Testis (tissue), 3 donors: ENCODE data around the gene TTLL9. TPM values are rescaled to one million over a fixed set of nuclear protein-coding genes. Genes with fewer than 3 reads are reported as not detected.

Source experiments
- DNase-seq: peaks from one replicate; pipeline ENCODE4 v3.0.0-alpha.2; 2019
- H3K27ac ChIP-seq, 2 donors: fragments of 200-600 bp; sonication (generic); one replicate each; pipeline ENCODE4 v1.5.1; 2019
- H3K27me3 ChIP-seq: fragments of 200-600 bp; sonication (generic); one replicate; pipeline ENCODE4 v1.5.1; 2019
- H3K36me3 ChIP-seq: fragments of 200-600 bp; sonication (generic); one replicate; pipeline ENCODE4 v1.5.1; 2017; ENCODE audit warnings: low read depth; ENCODE audit errors: missing control alignments
- H3K4me1 ChIP-seq: fragments of 200-600 bp; sonication (generic); one replicate; pipeline ENCODE4 v1.5.1; 2019
- H3K4me3 ChIP-seq, 2 donors: fragments of 200-600 bp; sonication (generic); one replicate each; pipeline ENCODE4 v1.5.1; 2017 to 2019
- H3K9me3 ChIP-seq: fragments of 200-600 bp; sonication (generic); one replicate; pipeline ENCODE4 v1.5.1; 2017
- POLR2A ChIP-seq: fragments of 450-650 bp; IDR thresholded peaks from one replicate; pipeline ENCODE4 v1.6.1; 2017; ENCODE audit warnings: antibody characterized with exemption, mild to moderate bottlenecking, moderate library complexity
- WGBS, 2 donors: methylation state at CpG; one replicate each; pipeline ENCODE4 v1.1.5; 2018; 5-methylcytosine and 5-hydroxymethylcytosine counted together
- intact Hi-C: fragments of 100-400 bp; cut with DNase I; formaldehyde crosslinking; loops from one replicate; pipeline ENCODE4 v1.15.1; 2023; ENCODE audit warnings: low total_unique reads
- polyA plus RNA-seq: library from polyadenylated mRNA; stranded (reverse); fragments of 350-450 nt; fragmentation: Illumina TruSeq; extraction: RNeasy Lipid Tissue Mini Kit (QIAGEN cat#74804); gene quantifications from one replicate; pipeline ENCODE4 v1.2.3, GENCODE V29; 2014; ENCODE audit warnings: low read depth, low replicate concordance; ENCODE audit not compliant: insufficient read depth
- small RNA-seq, 2 donors: library from RNA; depleted of rRNA; stranded (forward); fragments of <200 nt; gene quantifications; one replicate each; pipeline ENCODE3, GENCODE V24; 2016
- total RNA-seq, 2 donors: library from RNA; depleted of rRNA; stranded (reverse); fragments of >200 nt; gene quantifications; one replicate each; pipeline ENCODE4 v1.2.3, GENCODE V29; 2016
- TF ChIP-seq, protein P1 (sequence below), 3 experiments: fragments of 450-650 bp in 2 of 3; fragments of 200-600 bp in 1 of 3; sonication (generic) in 1 of 3; IDR thresholded peaks; one replicate each; pipeline ENCODE4 v1.5.1; 2016 to 2019; ENCODE audit warnings: antibody characterized with exemption in 3 of 3, mild to moderate bottlenecking in 2 of 3, moderate library complexity in 1 of 3

The TTLL9 gene
- total and polyA plus RNA-seq, 3 donors from 2014 or later: 8.7 to 32.7 (median 19.1) TPM

DNA sequence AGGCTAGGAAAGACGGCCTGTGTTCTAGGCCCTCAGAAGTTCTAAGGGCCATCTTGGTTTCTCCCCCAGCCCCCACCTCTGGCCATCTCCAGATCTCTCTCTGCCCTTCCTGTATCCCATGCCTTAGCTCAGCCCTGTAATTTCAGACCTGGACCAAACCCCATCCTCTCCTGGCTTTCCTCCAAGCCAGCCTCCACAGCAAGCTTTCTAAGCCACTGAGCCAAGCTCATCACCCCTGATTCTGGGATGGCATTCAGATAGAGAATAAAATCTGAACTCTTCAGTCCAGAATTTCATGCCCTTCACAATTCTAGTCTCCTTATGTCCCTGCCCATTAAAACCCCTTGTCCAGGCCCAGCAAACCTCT, 120.9 kb downstream of the TTLL9 start:
- Histone ChIP-seq H3K4me1 (no peaks in the 10 kb centered on the region), H3K9me3 (no peaks in the 10 kb centered on the region), H3K36me3 (no peaks in the 10 kb centered on the region), H3K27ac (no peak overlapping the region), H3K4me3 (no peak overlapping the region), H3K27me3 (no peaks in the 10 kb centered on the region)
- WGBS, 2 donors: 50 to 71% methylated on average over 1 of the region's 1 CpG
- no peak for DNase-seq
- TF ChIP-seq POLR2A: no peak
- intact Hi-C loops: no loop called here

DNA sequence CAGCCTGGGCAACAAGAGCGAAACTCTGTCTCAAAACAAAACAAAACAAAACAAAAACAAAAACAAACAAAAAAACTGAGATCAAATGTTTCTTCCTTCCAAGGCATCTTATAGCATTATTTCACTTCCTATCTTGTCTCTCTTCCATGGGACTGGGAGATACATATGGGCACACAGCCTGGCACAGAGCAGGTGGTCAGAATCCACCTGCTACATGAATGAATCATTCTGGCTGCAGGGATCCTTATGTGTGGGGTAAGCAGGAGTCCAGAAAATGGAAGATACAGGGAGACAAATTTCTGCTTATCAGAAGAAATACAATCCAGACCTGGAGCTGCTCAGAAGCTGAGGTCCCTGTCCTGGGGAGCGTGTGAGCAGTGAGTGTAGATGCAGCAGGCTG, 121.7 kb downstream of the TTLL9 start:
- intact Hi-C loops: no loop called here
- Histone ChIP-seq H3K4me1 (no peaks in the 10 kb centered on the region), H3K9me3 (no peaks in the 10 kb centered on the region), H3K36me3 (no peaks in the 10 kb centered on the region), H3K27ac (no peak overlapping the region), H3K4me3 (no peak overlapping the region), H3K27me3 (no peaks in the 10 kb centered on the region)
- TF ChIP-seq POLR2A: no peak
- TF ChIP-seq, protein P1, sequence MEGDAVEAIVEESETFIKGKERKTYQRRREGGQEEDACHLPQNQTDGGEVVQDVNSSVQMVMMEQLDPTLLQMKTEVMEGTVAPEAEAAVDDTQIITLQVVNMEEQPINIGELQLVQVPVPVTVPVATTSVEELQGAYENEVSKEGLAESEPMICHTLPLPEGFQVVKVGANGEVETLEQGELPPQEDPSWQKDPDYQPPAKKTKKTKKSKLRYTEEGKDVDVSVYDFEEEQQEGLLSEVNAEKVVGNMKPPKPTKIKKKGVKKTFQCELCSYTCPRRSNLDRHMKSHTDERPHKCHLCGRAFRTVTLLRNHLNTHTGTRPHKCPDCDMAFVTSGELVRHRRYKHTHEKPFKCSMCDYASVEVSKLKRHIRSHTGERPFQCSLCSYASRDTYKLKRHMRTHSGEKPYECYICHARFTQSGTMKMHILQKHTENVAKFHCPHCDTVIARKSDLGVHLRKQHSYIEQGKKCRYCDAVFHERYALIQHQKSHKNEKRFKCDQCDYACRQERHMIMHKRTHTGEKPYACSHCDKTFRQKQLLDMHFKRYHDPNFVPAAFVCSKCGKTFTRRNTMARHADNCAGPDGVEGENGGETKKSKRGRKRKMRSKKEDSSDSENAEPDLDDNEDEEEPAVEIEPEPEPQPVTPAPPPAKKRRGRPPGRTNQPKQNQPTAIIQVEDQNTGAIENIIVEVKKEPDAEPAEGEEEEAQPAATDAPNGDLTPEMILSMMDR (IDR thresholded peaks at IDR 0.05): no peak
- no peak for DNase-seq
- 87 to 95% methylated on average over 2 of the region's 2 CpGs for WGBS, 2 donors

Small RNA genes lying within 50 kb of the gene (small RNA-seq; reads per million reads assigned to genes)
- 0 to 0.09 reads per million in 2 donors for gene RNU1-94P

Other genes starting within 250 kb of the TTLL9 start
- gene COX4I2, start 232.7 kb upstream of the TTLL9 start, total RNA-seq: 1 to 10 TPM; 6.0 to 6.1 TPM
- gene COX4I2, start 232.7 kb upstream of the TTLL9 start, polyA plus RNA-seq: 2.2 TPM
- gene BCL2L1, start 147.8 kb upstream of the TTLL9 start, total RNA-seq: 10 to 100 TPM; 83.0 to 84.7 TPM
- gene BCL2L1, start 147.8 kb upstream of the TTLL9 start, polyA plus RNA-seq: 122 TPM
- 10 to 100 TPM; 39.7 to 52.5 TPM for gene TPX2, start 131.3 kb upstream of the TTLL9 start, total RNA-seq
- 74.6 TPM for gene TPX2, start 131.3 kb upstream of the TTLL9 start, polyA plus RNA-seq
- gene MYLK2, start 51.3 kb upstream of the TTLL9 start, total RNA-seq: 1 to 10 TPM; 1.2 to 1.3 TPM
- 1.6 TPM for gene MYLK2, start 51.3 kb upstream of the TTLL9 start, polyA plus RNA-seq
- gene FOXS1, start 25.0 kb upstream of the TTLL9 start, total RNA-seq: 1 to 10 TPM; 4.3 to 4.4 TPM
- gene FOXS1, start 25.0 kb upstream of the TTLL9 start, polyA plus RNA-seq: 10.0 TPM
- gene DUSP15, start 107 bp upstream of the TTLL9 start, total RNA-seq: 100 to 1,000 TPM; 175 to 274 TPM
- gene DUSP15, start 107 bp upstream of the TTLL9 start, polyA plus RNA-seq: 182 TPM
- 10 to 100 TPM; 27.0 to 37.5 TPM for gene PDRG1, start 81.4 kb downstream of the TTLL9 start, total RNA-seq
- gene PDRG1, start 81.4 kb downstream of the TTLL9 start, polyA plus RNA-seq: 70.1 TPM
- gene XKR7, start 97.5 kb downstream of the TTLL9 start, total RNA-seq: under 1 TPM; 0.25 to 0.39 TPM
- 0.96 TPM for gene XKR7, start 97.5 kb downstream of the TTLL9 start, polyA plus RNA-seq
- gene CCM2L, start 139.8 kb downstream of the TTLL9 start, total RNA-seq: 1 to 10 TPM; 2.7 to 3.0 TPM
- gene CCM2L, start 139.8 kb downstream of the TTLL9 start, polyA plus RNA-seq: 3.5 TPM
- 1 to 10 TPM; 1.3 to 4.5 TPM for gene HCK, start 181.6 kb downstream of the TTLL9 start, total RNA-seq
- 8.9 TPM for gene HCK, start 181.6 kb downstream of the TTLL9 start, polyA plus RNA-seq
- 10 to 100 TPM; 54.3 to 55.8 TPM for gene TM9SF4, start 239.1 kb downstream of the TTLL9 start, total RNA-seq
- 53.2 TPM for gene TM9SF4, start 239.1 kb downstream of the TTLL9 start, polyA plus RNA-seq